Effector CD8-positive, alpha-beta T cell (primary cell): ENCODE data around the gene TREM1.
"Not testable (repeated sequence)": the region's sequence is repeated elsewhere in the genome, so short reads cannot be mapped to it uniquely, and the experiment has no call there.

Experiments used
- DNase-seq: peaks from one replicate; lab custom pipeline; 2025; lab: John Stamatoyannopoulos, UW

Gene TREM1

DNA sequence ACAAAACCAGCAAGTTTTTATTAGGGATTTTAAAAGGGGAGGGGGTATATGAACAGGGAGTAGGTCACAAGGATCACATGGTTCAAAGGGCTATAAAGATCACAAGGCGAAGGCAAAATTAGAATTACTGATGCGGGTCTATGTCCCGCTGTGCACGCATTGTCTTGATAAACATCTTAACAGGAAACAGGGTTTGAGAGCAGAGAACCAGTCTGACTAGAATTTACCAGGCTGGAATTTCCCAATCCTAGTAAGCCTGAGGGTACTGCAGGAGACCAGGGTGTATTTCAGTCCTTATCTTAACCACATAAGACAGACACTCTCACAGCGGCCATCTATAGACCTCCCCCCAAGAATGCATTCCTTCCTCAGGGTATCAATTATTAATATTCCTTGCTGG lies 10.8 kb upstream of the TREM1 start:
- not testable (repeated sequence) for DNase-seq

GRCh38 chr6:41294214-41294872 lies 7.9 kb upstream of the TREM1 start:
- no peak for DNase-seq

DNA sequence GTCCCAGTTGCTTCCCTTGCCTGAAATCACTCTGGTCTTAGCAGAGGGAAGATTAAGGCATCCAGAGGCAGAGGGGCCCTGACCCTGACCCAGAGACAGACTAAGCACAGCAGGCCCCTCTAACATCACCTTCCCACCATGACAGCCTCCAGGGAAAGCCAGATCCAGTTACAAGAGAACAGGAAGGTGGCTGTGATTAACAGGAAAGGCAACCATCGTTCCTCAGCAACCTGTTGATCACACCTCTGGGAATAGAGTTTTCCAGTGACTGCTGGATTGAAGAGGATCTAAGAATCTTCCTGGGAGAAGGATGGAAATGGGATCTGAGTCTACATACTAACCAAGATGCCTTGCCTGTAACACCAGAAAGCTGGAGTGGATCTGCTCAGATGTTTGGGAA lies 5.2 kb upstream of the TREM1 start:
- no peak for DNase-seq

GRCh38 chr6:41289815-41290214 lies 3.3 kb upstream of the TREM1 start:
- DNase-seq, result no peak

GRCh38 chr6:41288754-41289129 lies 2.3 kb upstream of the TREM1 start:
- DNase-seq, result no peak

GRCh38 chr6:41288030-41288753 lies 1.7 kb upstream of the TREM1 start:
- no peak for DNase-seq

- no peak for DNase-seq
Observed at GRCh38 chr6:41284726-41285125, 1.8 kb downstream of the TREM1 start.

DNA sequence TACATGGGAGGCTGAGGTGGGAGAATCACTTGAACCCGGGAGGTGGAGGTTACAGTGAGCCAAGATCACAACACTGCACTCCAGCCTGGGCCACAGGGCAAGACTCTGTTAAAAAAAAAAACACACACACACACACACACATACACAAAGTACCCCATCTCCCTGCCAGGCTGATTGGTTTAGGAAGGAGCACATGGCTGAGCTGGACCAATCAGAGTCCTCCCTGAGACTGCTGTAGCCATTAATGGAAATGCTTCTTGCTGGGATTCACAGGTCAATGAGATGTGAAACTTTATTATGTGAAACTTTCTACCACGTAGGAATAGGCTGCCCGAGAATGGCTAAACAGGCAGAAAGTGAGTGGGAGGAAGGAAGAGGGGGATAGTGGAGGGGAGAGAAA lies 2.9 kb downstream of the TREM1 start:
- no peak for DNase-seq

DNA sequence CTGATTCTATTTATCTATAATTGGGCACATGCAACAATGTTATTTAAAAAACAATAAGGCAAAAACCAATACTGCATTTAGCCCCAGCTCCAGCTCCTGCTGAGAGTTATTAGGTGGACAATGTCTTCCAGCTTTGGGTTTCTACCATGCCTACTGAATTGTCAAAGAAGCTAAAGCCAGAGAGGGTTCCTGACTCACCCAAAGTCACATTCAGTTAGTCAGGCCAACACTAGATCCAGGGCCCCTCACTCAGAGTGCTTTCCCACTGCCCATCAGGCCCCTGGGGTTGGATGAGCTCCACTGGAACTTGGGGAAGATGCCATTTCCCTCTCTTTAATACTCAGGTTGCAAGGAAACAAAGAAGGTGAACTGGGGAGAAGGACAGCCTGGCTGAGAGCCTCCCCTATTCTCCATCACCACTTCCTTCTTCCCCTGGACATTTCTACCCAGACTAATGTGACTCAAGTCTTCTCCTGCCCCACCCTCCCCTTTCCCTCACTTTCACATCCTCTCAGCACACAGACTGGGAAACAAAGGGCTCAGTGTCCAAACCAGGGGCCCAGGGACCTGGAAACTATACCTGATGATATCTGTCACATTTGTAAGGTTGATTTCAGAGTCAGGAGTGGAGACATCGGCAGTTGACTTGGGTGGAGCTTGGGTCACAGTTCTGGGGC lies 6.0 kb downstream of the TREM1 start:
- DNase-seq, result no peak

DNA sequence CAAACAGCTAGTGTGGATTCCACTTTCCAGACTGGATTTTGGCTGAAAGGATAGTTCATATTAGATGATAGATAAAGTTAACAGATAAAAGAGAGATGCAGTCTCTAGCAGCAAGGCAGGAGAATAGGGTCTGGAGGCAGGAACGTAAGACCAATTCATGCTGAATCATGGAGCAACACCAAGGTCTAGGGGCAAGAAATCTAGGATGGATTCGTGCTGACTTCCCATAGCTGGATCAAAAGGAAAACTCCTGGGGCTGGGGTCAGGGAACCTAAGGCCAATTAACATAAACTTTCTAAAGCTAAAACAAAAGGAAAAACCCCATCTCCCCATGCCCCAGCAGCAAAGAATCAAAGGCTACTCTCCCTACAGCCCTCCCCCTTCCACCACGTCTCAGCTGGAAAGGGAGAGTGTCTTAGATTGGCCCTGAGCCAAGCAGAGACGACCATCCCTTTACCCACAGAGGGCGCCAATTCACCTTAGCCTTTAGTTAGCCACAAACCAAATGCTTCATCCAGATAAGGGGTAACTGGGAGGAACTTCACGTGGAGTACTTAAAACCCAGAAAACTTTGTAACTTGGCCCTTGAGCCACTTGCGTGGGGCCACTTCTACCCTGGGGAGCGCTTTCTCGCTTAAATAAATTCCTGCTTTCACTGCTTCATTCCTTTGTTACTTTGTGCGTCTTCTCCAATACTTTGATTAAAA lies 7.6 kb downstream of the TREM1 start:
- DNase-seq, result peak; percentile 27

- DNase-seq, result no peak
Observed at GRCh38 chr6:41277605-41278004, 8.9 kb downstream of the TREM1 start.

DNA sequence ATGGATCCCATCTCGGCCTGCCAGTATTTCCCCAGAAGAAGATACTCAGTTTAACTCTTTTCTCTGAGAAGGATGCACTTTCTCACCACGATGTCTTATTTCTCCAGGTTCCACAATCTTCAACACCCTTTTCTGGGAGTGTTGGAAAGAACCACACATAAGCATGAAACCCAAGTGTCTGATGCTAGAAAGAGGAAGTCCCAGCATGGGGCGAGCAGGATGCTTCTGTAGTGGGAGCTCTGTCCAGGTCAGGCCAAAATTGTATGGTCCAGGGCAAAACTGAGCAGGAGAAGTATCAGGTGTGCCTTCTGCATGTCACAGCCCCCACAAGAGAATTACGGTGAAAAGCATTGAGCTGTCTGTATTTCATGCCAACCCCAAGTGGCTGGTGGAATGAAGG lies 11.0 kb downstream of the TREM1 start:
- no peak for DNase-seq

DNA sequence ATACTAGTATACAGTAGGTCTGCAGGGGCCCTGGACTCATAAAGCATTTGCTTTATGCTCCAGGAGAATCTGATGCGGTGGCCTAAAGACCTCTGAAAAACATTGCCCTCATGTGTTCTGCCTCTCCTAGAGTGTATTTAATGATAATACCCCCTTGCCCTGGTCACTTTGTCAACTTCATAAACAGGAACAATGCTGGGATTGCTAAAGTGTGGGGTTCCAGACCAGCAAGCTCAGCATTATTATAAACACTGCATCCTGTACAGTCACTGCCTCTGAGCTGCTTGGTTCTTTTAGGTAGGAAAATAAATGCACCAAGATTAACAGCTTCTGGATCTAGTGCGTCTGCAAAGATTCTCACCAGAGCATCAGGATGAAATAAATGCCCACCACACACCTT lies 12.2 kb downstream of the TREM1 start:
- DNase-seq, result no peak

- no peak for DNase-seq
Observed at GRCh38 chr6:41273714-41274113, 12.8 kb downstream of the TREM1 start.

- DNase-seq, result no peak
Observed at GRCh38 chr6:41272591-41273240, 13.8 kb downstream of the TREM1 start.

- no peak for DNase-seq
Observed at GRCh38 chr6:41271901-41272395, 14.5 kb downstream of the TREM1 start.

GRCh38 chr6:41269716-41270115 lies 16.8 kb downstream of the TREM1 start:
- DNase-seq, result no peak

GRCh38 chr6:41269166-41269565 lies 17.3 kb downstream of the TREM1 start:
- no peak for DNase-seq

- DNase-seq, result no peak
Observed at GRCh38 chr6:41268478-41268877, 18.0 kb downstream of the TREM1 start.

DNA sequence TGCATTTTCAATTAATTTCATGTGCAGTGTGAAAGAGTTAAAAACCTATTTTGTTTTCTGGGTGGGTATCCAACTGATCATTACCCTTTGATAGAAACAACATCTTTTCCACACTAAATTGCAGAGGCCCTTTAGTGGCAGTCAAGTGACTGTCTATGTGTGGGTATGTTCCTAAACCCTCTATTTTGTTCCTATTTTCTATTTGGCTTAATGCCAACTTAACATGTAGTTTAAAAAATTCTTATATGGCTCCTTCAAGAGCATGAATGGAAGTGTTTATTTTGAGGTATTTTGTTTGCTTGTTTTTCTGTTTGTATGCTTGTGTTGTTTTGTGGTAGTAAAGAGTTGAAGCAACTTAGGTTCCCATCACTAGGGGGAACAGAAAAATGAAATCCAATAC lies 19.9 kb downstream of the TREM1 start:
- DNase-seq, result no peak

DNA sequence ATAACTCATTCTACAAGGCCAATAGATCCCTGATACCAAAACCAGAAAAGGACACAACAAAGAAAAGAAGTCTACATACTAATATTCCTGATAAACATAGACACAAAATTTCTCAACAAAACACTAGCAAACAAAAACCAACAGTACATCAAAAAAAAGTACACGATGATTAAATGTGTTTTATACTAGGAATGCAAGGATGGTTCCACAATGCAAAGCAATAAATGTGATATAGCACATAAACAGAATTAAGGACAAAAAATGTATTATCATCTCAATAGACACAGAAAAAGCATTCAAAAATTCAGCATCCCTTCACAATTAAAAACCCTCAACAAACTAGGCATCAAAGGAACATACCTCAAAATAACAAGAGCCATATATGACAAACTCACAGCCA lies 23.2 kb downstream of the TREM1 start:
- no peak for DNase-seq

DNA sequence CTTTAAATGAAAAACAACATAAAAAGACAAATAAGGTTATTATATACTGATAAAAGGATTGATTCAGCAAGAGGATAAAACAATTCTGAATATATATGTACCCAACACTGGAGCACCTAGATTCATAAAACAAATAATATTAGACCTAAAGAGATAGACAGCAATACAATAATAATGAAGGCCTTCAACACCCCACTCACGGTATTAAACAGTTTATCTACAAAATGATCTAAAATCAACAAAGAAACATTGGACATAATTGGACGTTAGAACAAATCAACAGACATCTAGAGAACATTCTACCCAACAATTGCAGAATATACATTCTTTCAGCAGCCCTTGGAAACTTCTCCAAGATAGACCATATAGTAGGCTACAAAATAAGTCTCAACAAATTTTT lies 24.1 kb downstream of the TREM1 start:
- DNase-seq, result no peak
